Glutamatergic neuron (in vitro differentiated cells): ENCODE results near the gene METTL18. TPM values are rescaled to one million over a fixed set of nuclear protein-coding genes. Genes with fewer than 3 reads are reported as not detected.

ENCODE experiments used
- DNase-seq: peaks from one replicate; pipeline ENCODE4 v3.0.0; 2022
- H3K27ac Mint-ChIP-seq: one replicate; pipeline ENCODE4 v1.8.0; 2020; ENCODE audit warnings: mild to moderate bottlenecking, mixed read lengths, inconsistent platforms; ENCODE audit not compliant: unreplicated experiment
- H3K27me3 Mint-ChIP-seq: one replicate; pipeline ENCODE4 v1.8.0; 2020; ENCODE audit warnings: mild to moderate bottlenecking, moderate library complexity, mixed read lengths, inconsistent platforms; ENCODE audit not compliant: unreplicated experiment
- H3K36me3 Mint-ChIP-seq: one replicate; pipeline ENCODE4 v1.8.0; 2020; ENCODE audit warnings: mild to moderate bottlenecking, mixed read lengths, inconsistent platforms; ENCODE audit not compliant: unreplicated experiment
- H3K4me1 Mint-ChIP-seq: one replicate; pipeline ENCODE4 v1.8.0; 2020; ENCODE audit warnings: mild to moderate bottlenecking, low read depth, mixed read lengths, inconsistent platforms; ENCODE audit not compliant: unreplicated experiment
- H3K4me3 Mint-ChIP-seq: one replicate; pipeline ENCODE4 v1.8.0; 2020; ENCODE audit warnings: mild to moderate bottlenecking, mixed read lengths, inconsistent platforms; ENCODE audit not compliant: unreplicated experiment
- H3K9me3 Mint-ChIP-seq: one replicate; pipeline ENCODE4 v1.8.0; 2020; ENCODE audit warnings: mild to moderate bottlenecking, moderate library complexity, mixed read lengths, inconsistent platforms; ENCODE audit not compliant: unreplicated experiment
- long read RNA-seq: library from polyadenylated mRNA; unstranded; transcript quantifications from one replicate; pipeline ENCODE4 v2.0.0, GENCODE V29; 2020; ENCODE audit not compliant: unreplicated experiment
- total RNA-seq: library from RNA; stranded (reverse); fragmentation: NEBNext Ultra II Directional; extraction: Animal tissue kit (Norgen Biotek cat#: 25700); gene quantifications from one replicate; pipeline ENCODE4 v1.2.1, GENCODE V29; 2021; ENCODE audit not compliant: unreplicated experiment
- TF ChIP-seq, protein P1 (sequence below): fragments of 200-600 bp; sonication (generic); IDR thresholded peaks from one replicate; pipeline ENCODE4 v1.5.0; 2021; ENCODE audit not compliant: partially characterized antibody, unreplicated experiment

The METTL18 gene
- 5.1 TPM for total RNA-seq
- long read RNA-seq, transcript METTL18-202 (2 exons, 1,521 nt), result major isoform, 5 of 7 reads
- long read RNA-seq, partial matches to known transcripts, result 0 of 7 reads
- long read RNA-seq, other reads (novel, unspliced or antisense), result 0 of 7 reads

DNA sequence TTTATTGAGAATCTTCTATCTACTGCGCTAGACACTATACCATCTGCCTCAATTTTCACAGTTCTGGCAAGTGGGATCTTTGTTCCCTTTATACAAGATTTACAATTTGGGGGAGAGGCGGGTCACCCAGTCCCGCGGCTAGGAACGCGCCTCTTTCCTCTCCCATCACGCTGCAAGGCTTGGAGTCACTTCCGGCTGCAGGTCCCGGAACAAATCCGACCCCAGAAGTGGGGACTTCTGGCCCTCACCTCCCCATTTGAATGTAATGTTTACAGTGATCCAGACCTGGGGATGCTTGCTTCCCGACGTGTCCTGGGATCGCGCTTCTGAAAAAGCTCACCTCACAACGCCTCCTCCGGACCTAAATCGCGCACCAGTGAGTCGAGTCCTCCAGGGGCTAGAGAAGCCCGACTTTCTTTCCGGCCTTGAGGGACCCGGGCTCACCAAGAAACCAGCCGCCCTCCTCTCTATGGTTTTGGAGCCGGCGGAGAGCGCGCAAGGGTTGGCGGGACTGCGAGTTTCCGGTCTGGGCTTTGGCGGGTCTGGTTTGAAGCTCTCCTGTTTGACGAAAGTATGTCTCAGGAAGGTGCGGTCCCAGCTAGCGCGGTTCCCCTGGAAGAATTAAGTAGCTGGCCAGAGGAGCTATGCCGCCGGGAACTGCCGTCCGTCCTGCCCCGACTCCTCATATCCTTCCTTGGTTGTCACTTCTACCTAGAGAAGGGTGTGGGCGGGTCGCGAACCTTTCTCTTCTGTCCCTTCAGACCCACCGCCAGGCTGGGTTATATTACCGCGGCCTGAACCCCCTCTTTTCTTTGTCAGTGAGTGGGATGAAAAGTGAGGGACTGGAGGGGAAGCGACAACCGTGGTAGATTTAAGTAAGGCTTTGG lies at the start of gene METTL18:
Gene METTL18, minus strand, starts transcription at position 378 of the 887 bp plus-strand sequence. CDS start 1,212 bp downstream, outside the sequence.
- Mint-ChIP-seq H3K4me1 (peaks cover 3% of the 10 kb centered on the region), H3K4me3 (peak within 1 kb of the TSS; percentile 94), H3K36me3 (no peaks in the 10 kb centered on the region), H3K27me3 (no peaks in the 10 kb centered on the region), H3K27ac (peak within 1 kb of the TSS; percentile 94), H3K9me3 (peaks cover 4% of the 10 kb centered on the region)
- peak; percentile 89 for DNase-seq
- TF ChIP-seq, protein P1, sequence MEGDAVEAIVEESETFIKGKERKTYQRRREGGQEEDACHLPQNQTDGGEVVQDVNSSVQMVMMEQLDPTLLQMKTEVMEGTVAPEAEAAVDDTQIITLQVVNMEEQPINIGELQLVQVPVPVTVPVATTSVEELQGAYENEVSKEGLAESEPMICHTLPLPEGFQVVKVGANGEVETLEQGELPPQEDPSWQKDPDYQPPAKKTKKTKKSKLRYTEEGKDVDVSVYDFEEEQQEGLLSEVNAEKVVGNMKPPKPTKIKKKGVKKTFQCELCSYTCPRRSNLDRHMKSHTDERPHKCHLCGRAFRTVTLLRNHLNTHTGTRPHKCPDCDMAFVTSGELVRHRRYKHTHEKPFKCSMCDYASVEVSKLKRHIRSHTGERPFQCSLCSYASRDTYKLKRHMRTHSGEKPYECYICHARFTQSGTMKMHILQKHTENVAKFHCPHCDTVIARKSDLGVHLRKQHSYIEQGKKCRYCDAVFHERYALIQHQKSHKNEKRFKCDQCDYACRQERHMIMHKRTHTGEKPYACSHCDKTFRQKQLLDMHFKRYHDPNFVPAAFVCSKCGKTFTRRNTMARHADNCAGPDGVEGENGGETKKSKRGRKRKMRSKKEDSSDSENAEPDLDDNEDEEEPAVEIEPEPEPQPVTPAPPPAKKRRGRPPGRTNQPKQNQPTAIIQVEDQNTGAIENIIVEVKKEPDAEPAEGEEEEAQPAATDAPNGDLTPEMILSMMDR, result no peak

DNA sequence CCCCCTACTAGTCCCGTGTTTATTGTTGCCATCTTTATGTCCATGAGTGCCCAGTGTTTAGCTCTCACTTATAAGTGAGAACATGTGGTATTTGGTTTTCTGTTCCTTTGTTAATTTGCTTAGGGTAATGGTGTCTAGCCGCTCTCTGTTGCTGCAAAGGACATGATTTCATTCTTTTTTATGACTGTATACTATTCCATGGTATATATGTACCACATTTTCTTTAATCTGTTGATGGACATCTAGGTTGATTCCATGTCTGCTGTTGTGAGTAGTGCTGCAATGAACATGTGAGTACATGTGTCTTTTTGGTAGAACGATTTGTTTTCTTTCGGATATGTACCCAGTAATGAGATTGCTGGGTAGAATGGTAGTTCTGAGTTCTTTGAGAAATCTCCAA lies 44.2 kb upstream of the METTL18 start:
- no peak overlapping the region for H3K27ac Mint-ChIP-seq

DNA sequence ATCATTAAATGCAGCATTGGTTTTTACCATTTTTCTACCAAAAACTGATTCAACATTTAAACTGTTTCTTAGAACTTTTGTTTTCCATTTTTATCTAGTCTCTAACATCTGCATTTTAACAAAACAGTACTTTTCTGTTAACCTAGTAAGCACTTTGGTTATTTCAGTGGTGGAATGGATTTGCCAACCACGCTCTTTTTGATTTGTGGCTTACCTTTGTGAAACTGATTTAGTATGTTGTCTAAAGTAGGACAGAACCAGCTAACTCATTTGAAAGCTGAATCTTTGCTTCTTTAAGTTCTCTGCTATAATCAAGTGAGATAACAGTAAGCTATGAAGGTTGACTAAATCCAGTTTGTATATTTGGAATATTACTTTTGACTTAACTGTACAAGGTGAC lies 41.5 kb upstream of the METTL18 start:
- Mint-ChIP-seq H3K9me3 (no peaks in the 10 kb centered on the region), H3K4me1 (no peaks in the 10 kb centered on the region), H3K27me3 (no peaks in the 10 kb centered on the region), H3K36me3 (peaks cover 21% of the 10 kb centered on the region), H3K27ac (no peak overlapping the region), H3K4me3 (no peak overlapping the region)
- TF ChIP-seq, protein P1, result no peak
- DNase-seq, result no peak

More for the DNA sequence above, 44.2 kb upstream of the METTL18 start:
- TF ChIP-seq, protein P1, result no peak
- Mint-ChIP-seq H3K4me1 (no peaks in the 10 kb centered on the region), H3K9me3 (no peaks in the 10 kb centered on the region), H3K4me3 (no peak overlapping the region), H3K36me3 (peaks cover 23% of the 10 kb centered on the region), H3K27me3 (no peaks in the 10 kb centered on the region)
- DNase-seq, result no peak

DNA sequence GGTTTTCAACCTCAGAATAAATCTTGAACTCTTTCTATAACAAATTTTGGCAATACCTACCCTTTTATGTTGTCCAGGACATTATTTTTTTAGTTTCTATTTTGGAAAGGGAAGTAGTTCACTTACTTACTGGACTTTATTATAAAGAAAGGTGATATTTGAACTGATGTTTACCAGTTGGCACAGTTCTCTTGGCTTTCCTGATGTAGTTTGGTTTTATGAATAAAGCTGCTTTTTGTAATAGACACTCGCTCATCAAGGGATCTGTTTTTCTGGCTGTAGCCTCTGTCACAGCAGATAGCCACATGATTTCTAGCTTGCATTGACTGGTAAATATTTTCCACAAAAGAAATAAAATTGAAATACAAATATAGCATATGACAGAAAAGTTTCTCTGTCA lies 40.9 kb upstream of the METTL18 start:
- no peaks in the 10 kb centered on the region for H3K4me1 Mint-ChIP-seq
- H3K27me3 Mint-ChIP-seq, result no peaks in the 10 kb centered on the region
- H3K27ac Mint-ChIP-seq, result no peak overlapping the region
- H3K9me3 Mint-ChIP-seq, result no peaks in the 10 kb centered on the region
- no peak overlapping the region for H3K4me3 Mint-ChIP-seq
- TF ChIP-seq, protein P1, result no peak
- DNase-seq, result no peak
- H3K36me3 Mint-ChIP-seq, result peaks cover 16% of the 10 kb centered on the region

DNA sequence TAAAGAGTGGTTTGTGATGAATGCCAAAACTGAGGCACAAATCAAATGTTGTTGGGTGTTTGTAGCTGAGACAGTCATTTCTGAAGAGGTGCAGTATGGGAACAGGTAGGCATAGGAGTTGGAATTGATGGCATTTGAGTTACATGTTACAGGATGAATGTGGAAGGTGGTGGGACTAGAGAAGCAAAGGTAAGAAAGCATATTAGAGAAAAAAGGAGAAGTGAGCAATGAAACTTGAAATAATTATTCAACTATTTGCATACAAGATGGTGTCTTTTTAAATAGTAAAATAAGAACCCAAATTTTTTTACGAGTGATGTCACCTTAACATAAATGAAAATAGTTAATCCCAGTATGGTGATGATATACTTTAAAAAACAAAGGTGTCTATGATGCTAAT lies 40.2 kb upstream of the METTL18 start:
- Mint-ChIP-seq H3K36me3 (peaks cover 11% of the 10 kb centered on the region), H3K27me3 (no peaks in the 10 kb centered on the region), H3K27ac (no peak overlapping the region), H3K9me3 (no peaks in the 10 kb centered on the region), H3K4me3 (no peak overlapping the region), H3K4me1 (no peaks in the 10 kb centered on the region)
- no peak for DNase-seq
- TF ChIP-seq, protein P1, result no peak
